Measurements from ENCODE around the gene FAM186B.

Gene FAM186B

GRCh38 chr12:49557917-49558215 is 47.6 kb downstream of the FAM186B start:
- Histone ChIP-seq H2BK12ac (ENCODE audit: low read length in 2 of 2) (no peak overlapping the region), H3K23ac (ENCODE audit: low read length in 2 of 2) (no peak overlapping the region), H3K4me2 (ENCODE audit: low read length, poor library complexity, severe bottlenecking) (no peak overlapping the region), H2AFZ (ENCODE audit: low read depth, low read length) (no peak overlapping the region), H3K4me3 (ENCODE audit: insufficient read depth in 1 of 2, low read depth in 1 of 2, low read length in 2 of 2) (no peak overlapping the region), H3K36me3 (ENCODE audit: control insufficient read depth in 1 of 2, insufficient read depth in 2 of 2, low read depth in 1 of 2, low read length in 2 of 2) (peaks cover 63 to 69% of the 10 kb centered on the region in 2 experiments), H3K27ac (ENCODE audit: low read length, poor library complexity, severe bottlenecking) (no peak overlapping the region), H2BK15ac (ENCODE audit: low read depth, poor library complexity, severe bottlenecking) (no peak overlapping the region), H4K91ac (ENCODE audit: low read length) (no peak overlapping the region), H3K9ac (ENCODE audit: low read length) (no peak overlapping the region), H2BK5ac (ENCODE audit: low read depth, low read length, poor library complexity, severe bottlenecking) (no peak overlapping the region), H2BK120ac (ENCODE audit: low read depth, low read length) (no peak overlapping the region), H3K9me3 (ENCODE audit: control insufficient read depth, low read length) (no peaks in the 10 kb centered on the region), H4K8ac (ENCODE audit: low read length) (no peak overlapping the region), H3K27me3 (ENCODE audit: control insufficient read depth in 1 of 2, insufficient read depth in 1 of 2, low read length in 2 of 2) (peaks cover 2 to 7% of the 10 kb centered on the region in 2 experiments), H3K18ac (ENCODE audit: low read depth in 1 of 2, low read length in 2 of 2) (no peak overlapping the region), H3K79me1 (replicated peaks; ENCODE audit: low read length, poor library complexity, severe bottlenecking) (peaks cover 6% of the 10 kb centered on the region), H3K4ac (ENCODE audit: low read depth in 1 of 2, low read length in 2 of 2) (no peak overlapping the region), H3K4me1 (ENCODE audit: control insufficient read depth, insufficient read depth, low read depth, low read length) (peaks cover 1% of the 10 kb centered on the region), H3K14ac (ENCODE audit: low read length in 2 of 2) (no peak overlapping the region), H2AK5ac (ENCODE audit: low read length, severe bottlenecking) (no peak overlapping the region)
- WGBS = 89% methylated on average over 7 of the region's 7 CpGs
- DNase-seq = no peak

DNA sequence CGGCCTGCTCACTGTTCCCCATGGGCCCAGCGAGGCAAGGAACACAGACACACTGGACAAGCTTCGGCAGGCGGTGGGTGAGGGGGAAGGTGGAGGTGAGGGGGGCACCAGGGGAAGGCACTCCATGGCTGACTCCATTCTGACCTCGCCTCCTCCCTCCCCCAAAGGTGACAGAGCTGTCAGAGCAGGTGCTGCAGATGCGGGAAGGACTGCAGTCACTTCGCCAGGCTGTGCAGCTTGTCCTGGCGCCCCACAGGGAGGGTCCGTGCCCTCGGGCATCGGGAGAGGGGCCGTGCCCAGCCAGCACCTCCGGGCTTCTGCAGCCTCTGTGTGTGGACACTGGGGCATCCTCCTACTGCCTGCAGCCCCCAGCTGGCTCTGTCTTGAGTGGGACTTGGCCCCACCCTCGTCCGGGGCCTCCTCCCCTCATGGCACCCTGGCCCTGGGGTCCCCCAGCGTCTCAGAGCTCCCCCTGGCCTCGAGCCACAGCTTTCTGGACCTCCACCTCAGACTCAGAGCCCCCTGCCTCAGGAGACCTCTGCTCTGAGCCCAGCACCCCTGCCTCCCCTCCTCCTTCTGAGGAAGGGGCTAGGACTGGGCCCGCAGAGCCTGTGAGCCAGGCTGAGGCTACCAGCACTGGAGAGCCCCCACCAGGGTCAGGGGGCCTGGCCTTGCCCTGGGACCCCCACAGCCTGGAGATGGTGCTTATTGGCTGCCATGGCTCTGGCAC is 48.1 kb downstream of the FAM186B start:
- Histone ChIP-seq H3K9ac (ENCODE audit: low read length) (no peak overlapping the region), H3K4ac (ENCODE audit: low read depth in 1 of 2, low read length in 2 of 2) (no peak overlapping the region), H2BK5ac (ENCODE audit: low read depth, low read length, poor library complexity, severe bottlenecking) (no peak overlapping the region), H4K8ac (ENCODE audit: low read length) (no peak overlapping the region), H2BK120ac (ENCODE audit: low read depth, low read length) (no peak overlapping the region), H3K14ac (ENCODE audit: low read length in 2 of 2) (no peak overlapping the region), H3K4me1 (ENCODE audit: control insufficient read depth, insufficient read depth, low read depth, low read length) (peaks cover 1% of the 10 kb centered on the region), H3K18ac (ENCODE audit: low read depth in 1 of 2, low read length in 2 of 2) (no peak overlapping the region), H2BK12ac (ENCODE audit: low read length in 2 of 2) (no peak overlapping the region), H3K36me3 (ENCODE audit: control insufficient read depth in 1 of 2, insufficient read depth in 2 of 2, low read depth in 1 of 2, low read length in 2 of 2) (peaks cover 58 to 66% of the 10 kb centered on the region in 2 experiments), H3K79me1 (replicated peaks; ENCODE audit: low read length, poor library complexity, severe bottlenecking) (peaks cover 6% of the 10 kb centered on the region), H3K9me3 (ENCODE audit: control insufficient read depth, low read length) (no peaks in the 10 kb centered on the region), H2BK15ac (ENCODE audit: low read depth, poor library complexity, severe bottlenecking) (no peak overlapping the region), H3K23ac (ENCODE audit: low read length in 2 of 2) (no peak overlapping the region), H3K4me2 (ENCODE audit: low read length, poor library complexity, severe bottlenecking) (no peak overlapping the region), H3K27ac (ENCODE audit: low read length, poor library complexity, severe bottlenecking) (no peak overlapping the region), H2AFZ (ENCODE audit: low read depth, low read length) (no peak overlapping the region), H2AK5ac (ENCODE audit: low read length, severe bottlenecking) (no peak overlapping the region), H3K27me3 (ENCODE audit: control insufficient read depth in 1 of 2, insufficient read depth in 1 of 2, low read length in 2 of 2) (peaks cover 7 to 12% of the 10 kb centered on the region in 2 experiments), H3K4me3 (ENCODE audit: insufficient read depth in 1 of 2, low read depth in 1 of 2, low read length in 2 of 2) (no peak overlapping the region), H4K91ac (ENCODE audit: low read length) (no peak overlapping the region)
- WGBS = 95% methylated on average over 15 of the region's 18 CpGs
- DNase-seq = no peak

GRCh38 chr12:49556391-49557186 is 48.9 kb downstream of the FAM186B start:
- no peak for DNase-seq
- H3K9ac ChIP-seq (ENCODE audit: low read length) = no peak overlapping the region
- peaks cover 15 to 19% of the 10 kb centered on the region in 2 experiments for H3K27me3 ChIP-seq (ENCODE audit: control insufficient read depth in 1 of 2, insufficient read depth in 1 of 2, low read length in 2 of 2)
- H3K4me2 ChIP-seq (ENCODE audit: low read length, poor library complexity, severe bottlenecking) = no peak overlapping the region
- H2AK5ac ChIP-seq (ENCODE audit: low read length, severe bottlenecking) = no peak overlapping the region
- H4K8ac ChIP-seq (ENCODE audit: low read length) = no peak overlapping the region
- no peak overlapping the region for H2BK15ac ChIP-seq (ENCODE audit: low read depth, poor library complexity, severe bottlenecking)
- peaks cover 50 to 59% of the 10 kb centered on the region in 2 experiments for H3K36me3 ChIP-seq (ENCODE audit: control insufficient read depth in 1 of 2, insufficient read depth in 2 of 2, low read depth in 1 of 2, low read length in 2 of 2)
- WGBS = 93% methylated on average over 12 of the region's 12 CpGs
- no peak overlapping the region for H2BK120ac ChIP-seq (ENCODE audit: low read depth, low read length)
- no peak overlapping the region for H3K27ac ChIP-seq (ENCODE audit: low read length, poor library complexity, severe bottlenecking)
- H3K23ac ChIP-seq (ENCODE audit: low read length in 2 of 2) = no peak overlapping the region
- H3K14ac ChIP-seq (ENCODE audit: low read length in 2 of 2) = no peak overlapping the region
- H3K79me1 ChIP-seq (replicated peaks; ENCODE audit: low read length, poor library complexity, severe bottlenecking) = peaks cover 4% of the 10 kb centered on the region
- H3K4me1 ChIP-seq (ENCODE audit: control insufficient read depth, insufficient read depth, low read depth, low read length) = peaks cover 1% of the 10 kb centered on the region
- no peak overlapping the region for H2BK12ac ChIP-seq (ENCODE audit: low read length in 2 of 2)
- no peak overlapping the region for H3K18ac ChIP-seq (ENCODE audit: low read depth in 1 of 2, low read length in 2 of 2)
- H4K91ac ChIP-seq (ENCODE audit: low read length) = no peak overlapping the region
- H2BK5ac ChIP-seq (ENCODE audit: low read depth, low read length, poor library complexity, severe bottlenecking) = no peak overlapping the region
- peak overlapping the region in 1 of 2 experiments; percentile 46 for H3K4ac ChIP-seq (ENCODE audit: low read depth in 1 of 2, low read length in 2 of 2)
- H3K9me3 ChIP-seq (ENCODE audit: control insufficient read depth, low read length) = no peaks in the 10 kb centered on the region
- no peak overlapping the region for H2AFZ ChIP-seq (ENCODE audit: low read depth, low read length)
- H3K4me3 ChIP-seq (ENCODE audit: insufficient read depth in 1 of 2, low read depth in 1 of 2, low read length in 2 of 2) = no peak overlapping the region

DNA sequence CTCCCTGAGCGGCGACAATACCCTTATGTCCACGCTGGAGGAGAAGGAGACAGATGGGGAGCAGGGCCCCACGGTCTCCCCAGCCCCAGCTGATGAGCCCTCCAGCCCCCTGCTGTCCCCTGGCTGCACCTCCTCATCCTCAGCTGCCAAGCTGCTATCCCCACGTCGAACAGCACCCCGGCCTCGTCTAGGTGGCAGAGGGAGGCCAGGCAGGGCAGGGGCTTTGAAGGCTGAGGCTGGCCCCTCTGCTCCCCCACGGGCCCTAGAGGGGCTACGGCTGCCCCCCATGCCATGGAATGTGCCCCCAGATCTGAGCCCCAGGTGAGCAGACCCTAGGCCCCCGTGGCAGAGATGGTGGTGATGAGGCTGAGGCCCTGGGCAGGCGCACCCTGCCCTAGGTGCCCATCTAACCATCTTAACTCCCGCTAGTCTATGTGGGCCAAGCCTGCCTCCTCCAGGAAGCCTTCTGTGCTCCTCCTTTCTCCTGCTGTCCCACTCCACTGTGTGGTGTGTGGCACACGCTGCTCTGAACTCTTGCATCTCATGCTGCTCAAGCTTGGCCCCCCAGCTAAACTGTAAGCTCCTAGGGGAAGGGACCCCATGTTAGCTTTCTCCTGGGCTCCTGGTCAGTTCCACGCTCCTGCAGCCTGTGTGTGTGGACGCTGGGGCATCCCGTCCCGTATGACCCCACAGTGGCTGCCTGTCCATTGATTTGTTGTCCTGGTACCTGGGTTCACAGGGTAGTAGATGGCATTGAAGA is 49.6 kb downstream of the FAM186B start:
- Histone ChIP-seq H3K4me3 (ENCODE audit: insufficient read depth in 1 of 2, low read depth in 1 of 2, low read length in 2 of 2) (no peak overlapping the region), H3K27me3 (ENCODE audit: control insufficient read depth in 1 of 2, insufficient read depth in 1 of 2, low read length in 2 of 2) (peaks cover 21 to 26% of the 10 kb centered on the region in 2 experiments), H3K36me3 (ENCODE audit: control insufficient read depth in 1 of 2, insufficient read depth in 2 of 2, low read depth in 1 of 2, low read length in 2 of 2) (peaks cover 43 to 53% of the 10 kb centered on the region in 2 experiments), H2BK15ac (ENCODE audit: low read depth, poor library complexity, severe bottlenecking) (no peak overlapping the region), H3K18ac (ENCODE audit: low read depth in 1 of 2, low read length in 2 of 2) (no peak overlapping the region), H4K8ac (ENCODE audit: low read length) (no peak overlapping the region), H2AK5ac (ENCODE audit: low read length, severe bottlenecking) (no peak overlapping the region), H3K27ac (ENCODE audit: low read length, poor library complexity, severe bottlenecking) (no peak overlapping the region), H2AFZ (ENCODE audit: low read depth, low read length) (no peak overlapping the region), H3K79me1 (replicated peaks; ENCODE audit: low read length, poor library complexity, severe bottlenecking) (peaks cover 4% of the 10 kb centered on the region), H2BK120ac (ENCODE audit: low read depth, low read length) (no peak overlapping the region), H3K4ac (ENCODE audit: low read depth in 1 of 2, low read length in 2 of 2) (no peak overlapping the region), H3K9ac (ENCODE audit: low read length) (no peak overlapping the region), H2BK12ac (ENCODE audit: low read length in 2 of 2) (no peak overlapping the region), H3K4me1 (ENCODE audit: control insufficient read depth, insufficient read depth, low read depth, low read length) (peaks cover 1% of the 10 kb centered on the region), H3K4me2 (ENCODE audit: low read length, poor library complexity, severe bottlenecking) (no peak overlapping the region), H3K23ac (ENCODE audit: low read length in 2 of 2) (no peak overlapping the region), H2BK5ac (ENCODE audit: low read depth, low read length, poor library complexity, severe bottlenecking) (no peak overlapping the region), H4K91ac (ENCODE audit: low read length) (peak overlapping the region; percentile 21), H3K9me3 (ENCODE audit: control insufficient read depth, low read length) (no peaks in the 10 kb centered on the region), H3K14ac (ENCODE audit: low read length in 2 of 2) (no peak overlapping the region)
- WGBS = 92% methylated on average over 18 of the region's 18 CpGs
- DNase-seq = no peak
